ENCODE data around the gene FKBP8.
A peak's percentile ranks its signal among the peaks of the same experiment; 100 is the strongest.

The FKBP8 gene

DNA sequence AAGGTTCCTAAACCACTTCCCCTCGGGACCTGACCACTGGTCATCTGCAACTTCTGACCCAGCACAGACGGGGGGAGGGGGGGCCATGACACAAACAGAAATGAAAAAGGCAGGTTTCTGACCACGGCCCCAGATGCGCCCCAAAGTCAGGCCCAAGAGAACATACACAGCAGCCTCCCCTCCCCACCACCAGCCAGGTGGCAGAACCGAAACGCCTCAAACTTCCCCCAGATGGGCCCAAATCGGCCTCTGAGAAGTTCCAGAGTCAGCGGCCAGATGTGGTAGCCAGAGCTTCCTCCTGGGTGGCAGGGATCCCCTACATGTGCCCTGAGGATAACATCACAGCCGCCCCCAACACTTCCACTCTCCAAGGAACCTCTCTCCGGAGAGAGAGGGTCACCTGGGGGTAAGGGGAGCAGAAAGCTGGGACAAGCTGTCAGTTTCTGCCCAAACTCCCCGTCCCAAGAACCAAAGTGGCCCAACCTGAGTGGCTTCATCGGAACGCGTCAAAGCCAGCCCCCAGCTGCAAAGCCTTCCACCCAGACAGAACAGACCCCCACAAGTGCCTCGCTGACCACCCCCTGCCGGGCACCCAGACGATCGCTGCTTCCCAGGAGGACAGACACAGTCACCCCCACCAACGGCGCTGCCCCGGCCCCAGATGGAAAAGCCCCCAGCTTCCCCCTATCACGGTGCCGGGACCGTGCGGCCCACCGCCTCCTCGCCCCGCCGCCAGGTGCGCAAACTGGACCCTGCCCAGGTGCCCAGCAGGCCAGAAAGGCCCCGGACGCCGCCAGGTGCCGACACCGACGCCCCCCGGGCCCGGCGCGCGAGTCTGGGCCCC lies 22.3 kb downstream of the FKBP8 start:
- no peak for DNase-seq

DNA sequence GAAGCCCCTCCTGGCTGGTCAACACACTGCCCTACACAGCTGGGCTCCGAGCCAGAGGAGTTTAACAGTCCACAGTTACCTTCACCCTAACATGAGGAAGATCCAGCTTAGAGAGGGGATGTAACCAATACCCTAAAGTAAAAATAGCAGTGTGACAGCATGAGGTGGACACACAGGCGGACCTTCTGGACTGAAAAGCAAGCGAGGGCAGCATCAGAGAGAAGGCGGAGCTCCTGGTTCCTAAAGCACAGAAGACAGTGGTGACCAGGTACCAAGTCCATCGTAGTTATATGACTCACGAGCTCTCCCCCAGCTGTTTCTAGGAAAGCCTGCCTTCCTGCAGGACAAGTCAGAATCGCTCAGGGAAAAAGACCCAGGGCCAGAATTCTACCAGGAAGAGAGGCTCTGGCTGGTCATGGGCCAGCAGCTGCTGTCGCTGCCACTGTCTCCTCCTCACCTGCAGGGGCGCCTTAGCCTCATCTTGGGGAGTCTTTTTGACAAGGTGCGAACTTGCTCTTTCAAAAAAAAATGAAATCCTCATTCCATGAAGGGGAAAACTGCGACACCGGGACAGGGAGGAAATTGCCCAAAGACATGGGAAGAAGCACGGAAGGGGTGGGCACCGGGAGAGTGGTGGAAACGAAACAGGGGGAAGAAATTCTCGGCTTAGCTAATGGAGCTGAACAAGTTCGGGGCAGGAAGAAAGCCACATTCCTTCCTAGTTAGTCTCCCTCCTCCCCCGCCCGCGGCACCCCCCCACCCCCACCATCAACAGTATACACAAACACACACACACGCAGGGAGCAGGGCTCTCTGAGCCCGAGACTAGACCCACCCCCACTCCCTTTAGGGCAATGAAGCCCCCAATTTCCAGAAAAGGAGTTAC lies 23.2 kb downstream of the FKBP8 start:
- DNase-seq: peak; percentile 85

DNA sequence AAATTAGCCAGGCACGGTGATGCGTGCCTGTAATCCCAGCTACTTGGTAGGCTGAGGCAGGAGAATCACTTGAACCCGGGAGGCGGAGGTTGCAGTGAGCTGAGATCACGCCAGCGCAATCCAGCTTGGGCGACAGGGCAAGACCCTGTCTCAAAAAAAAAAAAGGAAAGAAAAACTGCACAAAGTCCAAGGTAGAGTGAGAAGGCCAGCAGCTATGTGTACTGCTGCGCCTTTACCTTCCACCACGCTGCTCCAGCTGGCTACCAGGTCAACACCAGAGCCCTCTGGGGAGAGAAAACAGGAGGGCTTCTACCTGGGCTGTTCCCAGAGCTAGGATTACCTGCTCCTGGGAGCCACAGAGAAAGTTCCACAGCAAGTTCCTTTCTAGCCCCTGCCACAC lies 24.7 kb downstream of the FKBP8 start:
- DNase-seq: no peak

DNA sequence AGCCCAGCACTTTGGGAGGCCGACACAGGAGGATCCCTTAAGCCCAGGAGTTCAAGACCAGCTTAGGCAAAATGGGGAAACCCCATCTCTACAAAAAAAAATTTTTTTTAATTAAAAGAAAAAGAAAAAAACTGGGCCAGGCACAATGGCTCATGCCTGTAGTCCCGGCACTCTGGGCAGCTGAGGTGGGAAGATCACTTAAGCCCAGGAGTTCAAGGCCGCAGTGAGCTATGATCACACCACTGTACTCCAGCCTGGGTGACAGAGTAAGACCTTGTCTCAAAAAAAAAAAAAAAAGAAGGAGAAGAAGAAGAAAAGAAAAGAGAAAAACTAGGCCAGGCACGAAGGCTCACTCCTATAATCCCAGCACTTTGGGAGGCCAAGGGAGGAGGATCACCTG lies 25.8 kb downstream of the FKBP8 start:
- DNase-seq: no peak

DNA sequence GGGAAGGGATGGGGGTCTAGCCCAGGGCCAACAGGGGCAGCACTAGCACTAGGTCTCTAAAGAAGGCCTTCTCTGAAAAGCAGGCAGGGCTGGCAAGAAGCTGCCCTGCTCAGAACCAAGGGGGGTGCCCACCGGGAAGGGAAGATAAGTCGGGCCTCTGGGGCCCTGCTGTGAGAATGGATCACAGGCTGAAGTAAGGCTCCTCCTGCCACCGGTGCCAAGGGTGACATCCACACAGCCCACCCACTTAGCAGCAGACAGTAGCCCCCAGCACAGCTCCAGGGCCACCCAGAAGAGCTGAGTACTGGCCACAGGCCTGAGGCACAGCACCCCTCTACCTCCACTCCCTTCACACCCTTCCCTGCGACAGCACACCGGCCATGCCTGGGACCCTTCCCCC lies 27.4 kb downstream of the FKBP8 start:
- no peak for DNase-seq

DNA sequence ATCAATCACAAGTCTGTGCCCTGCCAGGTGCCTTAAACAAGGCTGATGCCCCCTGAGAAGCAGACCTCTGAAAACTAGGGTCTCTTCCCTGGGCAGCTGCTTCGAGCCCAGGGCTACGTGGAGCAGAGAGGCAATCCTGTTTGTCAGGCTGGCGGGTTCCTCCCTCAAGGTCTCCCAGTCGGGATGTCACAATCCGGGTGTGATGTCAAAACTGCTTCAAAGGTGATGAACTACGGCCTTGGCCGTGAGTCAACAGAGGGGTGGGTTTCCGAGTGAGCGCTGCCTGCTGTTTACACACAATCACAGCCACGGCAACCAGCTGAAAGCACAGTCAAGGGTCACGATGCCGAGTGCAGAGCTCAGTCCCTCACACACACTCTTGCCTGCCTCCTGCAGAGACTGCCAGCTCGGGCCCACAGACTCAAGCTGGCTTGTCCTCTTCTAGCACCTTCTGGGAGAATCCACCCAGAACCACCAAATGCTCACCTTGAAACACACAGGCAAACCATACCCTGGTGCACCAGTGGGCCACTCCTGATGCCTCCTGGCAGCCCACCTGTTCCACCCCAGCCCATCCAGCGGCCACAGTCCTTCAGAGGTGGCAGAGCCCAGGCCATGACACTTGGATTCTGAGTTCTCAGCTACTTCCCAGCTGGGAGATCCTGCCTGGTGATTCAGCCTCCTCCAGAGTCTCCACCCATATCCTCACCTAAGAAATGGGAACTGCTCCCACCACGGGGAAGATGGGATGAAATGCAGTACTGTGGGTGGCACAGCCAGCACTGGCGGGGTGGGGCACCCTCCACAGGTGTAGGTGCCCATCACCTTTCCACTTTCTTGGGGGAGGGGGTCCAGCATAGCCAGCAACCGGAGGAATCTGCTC lies 28.3 kb downstream of the FKBP8 start:
- DNase-seq: no peak

DNA sequence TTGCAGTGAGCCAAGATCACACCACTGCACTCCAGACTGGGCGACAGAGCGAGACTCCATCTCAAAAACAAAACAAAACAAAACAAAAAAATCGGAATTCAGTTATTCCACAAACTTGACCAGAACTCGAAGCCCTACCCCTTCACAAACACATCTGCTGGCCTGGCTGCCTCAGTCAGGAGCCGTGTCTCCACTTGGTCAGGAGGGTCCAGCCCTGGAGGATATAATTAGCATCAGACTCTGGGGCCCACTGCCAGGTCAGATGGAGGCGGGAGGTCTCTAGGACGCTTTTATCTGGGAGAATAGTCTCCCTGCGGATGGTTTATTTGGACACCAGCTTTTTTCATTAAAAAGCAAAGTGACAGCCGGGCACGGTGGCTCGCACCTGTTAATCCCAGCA lies 29.5 kb downstream of the FKBP8 start:
- DNase-seq: no peak

DNA sequence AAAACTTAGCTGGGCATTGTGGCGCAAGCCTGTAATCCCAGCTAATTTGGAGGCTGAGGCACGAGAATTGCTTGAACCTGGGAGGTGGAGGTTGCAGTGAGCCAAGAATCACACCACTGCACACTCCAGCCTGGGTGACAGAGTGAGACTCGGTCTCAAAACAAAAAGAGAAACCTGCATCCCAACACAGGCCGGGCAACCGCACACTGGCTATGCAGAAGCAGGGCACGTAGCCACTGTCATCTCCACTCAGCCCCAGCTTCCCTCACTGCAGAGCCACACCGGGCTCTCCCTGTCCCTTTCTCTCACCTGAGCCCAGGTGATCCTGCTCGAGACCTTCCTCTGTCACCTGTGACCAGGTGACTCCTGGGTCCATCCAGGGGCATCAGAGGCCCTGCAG lies 33.2 kb downstream of the FKBP8 start:
- no peak for DNase-seq

DNA sequence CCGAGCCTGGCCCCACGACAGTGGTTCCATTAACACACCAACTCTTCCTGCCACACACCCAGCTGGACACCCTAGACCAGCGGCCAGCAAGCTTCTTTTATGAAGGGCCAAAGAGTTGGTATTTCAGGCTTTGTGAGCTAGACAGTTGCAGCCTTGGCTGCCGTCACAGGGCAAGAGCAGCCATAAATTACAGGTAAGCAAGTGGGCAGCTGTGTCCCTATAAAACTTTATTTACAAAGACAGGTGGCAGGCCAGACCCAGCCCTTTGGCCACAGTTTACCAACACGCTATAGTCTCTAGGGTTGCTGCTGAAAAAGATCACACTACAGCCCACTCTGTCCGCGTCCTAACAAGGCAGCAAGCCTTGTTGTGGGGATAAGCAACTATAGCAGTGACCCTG lies 34.8 kb downstream of the FKBP8 start:
- no peak for DNase-seq

DNA sequence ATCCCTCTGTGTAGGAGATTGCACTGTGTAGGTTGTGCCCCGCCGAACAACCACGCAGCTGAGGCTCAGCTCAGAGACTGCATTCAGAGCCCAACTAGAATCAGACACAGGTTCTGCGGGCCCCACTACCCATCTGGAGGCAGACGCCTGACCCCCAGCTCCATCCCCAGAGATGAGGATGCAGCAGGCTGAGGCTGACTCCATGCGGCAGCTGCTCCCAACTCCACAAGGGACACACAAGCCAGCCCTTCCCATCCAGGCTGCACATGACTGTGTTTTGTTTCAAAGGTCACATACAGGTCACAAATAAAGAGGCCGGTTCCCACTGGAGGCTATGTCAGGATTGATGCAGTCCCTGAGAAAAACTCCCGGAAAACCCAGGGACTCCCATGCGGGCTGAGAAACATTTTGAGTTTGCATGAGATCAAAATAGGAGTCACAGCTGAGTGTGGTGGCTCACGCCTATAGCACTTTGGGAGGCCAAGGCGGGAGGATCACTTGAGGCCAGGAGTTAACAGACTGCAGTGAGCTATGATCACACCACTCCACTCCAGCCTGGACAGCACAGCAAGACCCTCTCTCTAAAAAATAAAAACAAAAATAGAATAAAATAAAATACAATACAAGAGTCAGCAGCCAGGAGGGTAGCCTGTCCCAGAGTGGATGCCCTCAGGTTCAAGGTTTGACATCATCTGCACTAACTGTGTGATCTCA lies 35.5 kb downstream of the FKBP8 start:
- DNase-seq: no peak

DNA sequence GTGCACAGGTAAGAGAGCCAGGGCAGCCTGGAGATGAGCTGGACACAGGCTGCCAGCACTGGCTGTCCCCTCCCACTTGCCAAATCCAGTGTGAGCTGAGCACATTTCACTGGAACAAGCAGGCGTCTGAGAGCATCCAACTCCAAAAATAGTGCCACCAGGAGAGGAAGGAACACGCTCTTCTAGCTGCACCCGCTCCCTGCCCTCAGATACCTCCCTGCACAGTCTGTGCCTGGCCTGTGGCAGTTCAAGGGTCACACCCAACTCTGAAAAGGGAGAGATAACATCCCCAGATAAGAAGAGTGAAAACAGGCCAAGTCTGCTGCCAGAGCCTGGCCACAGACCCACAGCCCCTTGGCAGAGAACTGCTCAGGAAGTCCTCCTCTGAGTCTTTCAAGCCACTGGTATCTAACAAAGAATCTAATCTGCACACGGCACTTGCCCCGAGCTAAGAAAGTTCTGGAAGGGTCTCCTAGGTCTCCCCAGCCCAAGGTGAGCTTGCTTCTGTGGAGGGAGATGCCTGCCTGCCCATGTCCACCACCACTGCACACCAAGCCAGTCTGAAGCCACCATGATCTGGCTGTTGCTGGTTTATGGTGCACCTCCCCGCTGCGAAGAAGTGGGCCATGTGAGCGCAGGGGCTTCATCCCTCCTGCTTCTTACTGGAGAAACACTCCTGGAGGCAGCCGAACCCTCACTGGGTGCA lies 36.2 kb downstream of the FKBP8 start:
- no peak for DNase-seq

DNA sequence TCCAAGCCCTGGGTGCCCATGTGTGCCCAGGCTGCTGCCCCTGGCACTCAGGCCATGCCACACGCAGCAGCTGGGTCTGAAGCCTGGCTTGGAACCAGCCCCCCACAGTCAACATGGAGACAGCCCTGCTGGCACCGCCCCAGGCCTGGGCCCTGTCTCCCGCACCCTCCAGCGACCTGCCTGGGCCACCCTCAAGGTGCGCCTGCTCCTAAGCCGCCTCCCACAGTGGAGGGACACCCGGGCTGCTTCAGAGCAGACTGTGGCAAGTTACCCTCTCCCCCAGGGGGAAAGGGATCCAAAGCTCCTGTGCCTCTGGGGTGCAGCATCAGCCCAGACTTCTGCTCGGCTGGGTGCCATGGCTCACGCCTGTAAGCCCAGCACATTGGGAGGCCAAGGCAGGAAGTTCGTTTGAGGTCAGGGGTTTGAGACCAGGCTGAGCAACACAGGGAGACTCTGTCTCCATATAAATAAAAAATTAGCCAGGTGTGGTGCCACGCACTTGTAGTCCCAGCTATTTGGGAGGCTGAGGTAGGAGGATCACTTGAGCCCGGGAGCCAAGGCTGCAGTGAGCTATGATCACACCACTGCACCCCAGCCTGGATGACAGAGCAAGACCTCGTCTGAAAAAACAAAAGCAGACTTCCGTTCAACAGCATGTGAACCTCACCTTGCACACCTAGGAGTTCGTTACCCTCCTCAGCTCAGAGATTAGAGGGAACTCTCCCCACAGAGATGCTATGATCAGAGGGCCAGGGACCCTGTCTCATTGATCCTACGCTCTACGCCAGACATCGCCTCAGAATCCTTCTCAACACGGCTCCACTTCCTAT lies 37.1 kb downstream of the FKBP8 start:
- DNase-seq: no peak

DNA sequence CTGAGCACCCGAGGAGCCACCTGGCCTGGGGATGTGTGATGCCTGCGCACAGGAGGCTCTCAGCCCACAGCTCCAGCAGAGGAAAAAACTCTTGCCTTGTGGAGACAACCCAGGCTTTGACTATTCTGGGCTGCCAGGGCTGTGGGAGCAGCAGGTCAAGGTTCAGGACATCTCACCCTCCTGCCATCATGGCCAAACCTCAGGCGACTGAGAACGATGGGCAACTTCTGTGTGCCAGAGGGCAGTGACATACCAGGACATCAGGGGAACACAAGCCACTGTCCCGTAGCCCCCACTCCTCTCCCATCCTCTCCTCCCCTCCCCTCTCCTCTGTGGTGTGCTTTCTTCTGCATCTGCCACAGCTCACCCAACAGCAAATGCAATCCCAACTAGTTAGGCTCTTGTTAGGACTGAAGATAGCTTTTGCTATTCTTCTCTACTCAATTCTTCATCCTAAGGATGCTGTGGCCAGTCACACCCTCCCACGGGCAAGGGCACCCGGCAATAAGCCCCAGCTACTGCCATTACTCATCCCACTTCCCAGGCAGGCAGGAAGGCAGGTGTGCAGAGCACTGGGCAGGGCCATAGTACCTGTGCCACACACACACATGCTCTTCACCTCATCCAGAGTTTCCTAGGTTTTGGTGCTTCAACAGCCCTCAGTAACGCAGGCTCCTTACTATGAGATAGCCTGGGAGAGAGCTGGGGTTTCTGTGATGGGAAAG lies 38.3 kb downstream of the FKBP8 start:
- no peak for DNase-seq

DNA sequence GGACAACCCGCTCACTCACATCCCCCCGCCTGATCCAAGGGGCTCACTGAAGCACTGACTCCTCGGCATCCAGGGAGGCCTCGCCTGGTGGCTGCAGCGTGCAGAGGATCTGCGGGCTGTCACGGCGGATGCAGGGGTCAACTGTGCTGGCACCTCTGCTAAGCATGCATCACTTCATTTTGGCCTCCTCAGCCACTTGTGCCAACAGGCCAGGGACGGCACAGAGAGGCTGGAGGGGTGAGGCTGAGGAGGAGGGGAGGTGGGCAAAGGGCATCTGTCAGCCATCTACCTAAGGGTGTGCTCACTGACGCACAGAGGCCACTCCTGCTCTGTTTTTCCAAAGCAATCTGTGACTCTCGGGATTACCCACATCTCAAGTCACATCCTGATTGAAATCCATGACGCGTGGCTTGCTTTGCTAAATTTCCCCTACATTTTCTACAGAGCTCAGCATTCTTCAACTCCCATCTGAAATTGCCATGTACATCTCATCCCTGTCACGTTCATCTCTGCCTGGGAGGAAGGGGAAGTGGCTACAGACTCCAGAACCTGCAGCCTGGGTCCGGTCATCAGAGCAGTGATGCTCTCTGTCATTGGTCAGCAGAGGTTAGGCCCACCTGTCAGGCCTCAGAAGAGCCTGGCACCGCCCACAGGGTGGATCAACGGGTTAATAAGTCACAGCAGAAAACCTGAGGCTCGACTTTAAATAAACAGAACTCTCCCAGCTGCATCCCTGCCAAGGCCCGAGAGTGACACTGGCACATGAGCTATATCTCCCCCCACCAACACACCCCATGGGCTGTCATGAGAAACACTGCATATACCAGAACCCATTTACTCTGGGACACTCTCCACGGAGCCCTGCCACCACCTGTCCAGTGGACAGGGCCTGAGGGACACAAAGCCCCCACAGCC lies 39.1 kb downstream of the FKBP8 start:
- no peak for DNase-seq

DNA sequence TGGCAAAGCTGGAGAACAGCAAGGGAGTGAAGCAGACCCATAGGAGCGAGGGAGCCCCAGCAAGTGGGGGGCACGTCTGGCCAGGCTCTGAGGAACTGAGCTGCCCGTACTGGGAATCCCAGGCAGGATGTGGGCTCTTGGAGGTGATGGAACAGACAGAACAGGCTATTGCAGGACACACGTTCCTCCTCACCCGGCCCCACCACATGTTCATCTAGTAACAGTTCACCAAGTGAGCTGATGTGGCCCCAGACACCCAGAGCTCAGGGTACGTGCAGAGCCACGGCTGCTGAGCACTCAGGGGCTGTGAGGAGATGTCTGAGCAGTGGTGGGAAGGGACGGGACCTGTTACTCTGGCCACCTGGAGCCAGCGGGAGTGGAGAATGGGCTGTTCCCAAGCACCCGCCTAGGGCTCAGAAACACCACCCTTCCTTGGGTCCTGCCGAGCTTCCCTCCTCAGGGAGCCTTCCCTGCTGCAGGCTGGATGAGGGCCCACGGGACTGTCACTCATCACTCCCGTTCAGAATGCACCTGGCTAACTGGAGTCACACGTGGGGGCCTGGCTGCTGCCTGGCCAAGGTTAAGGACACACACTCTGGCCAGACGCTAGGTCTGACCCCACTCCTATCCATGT lies 39.9 kb downstream of the FKBP8 start:
- DNase-seq: no peak

DNA sequence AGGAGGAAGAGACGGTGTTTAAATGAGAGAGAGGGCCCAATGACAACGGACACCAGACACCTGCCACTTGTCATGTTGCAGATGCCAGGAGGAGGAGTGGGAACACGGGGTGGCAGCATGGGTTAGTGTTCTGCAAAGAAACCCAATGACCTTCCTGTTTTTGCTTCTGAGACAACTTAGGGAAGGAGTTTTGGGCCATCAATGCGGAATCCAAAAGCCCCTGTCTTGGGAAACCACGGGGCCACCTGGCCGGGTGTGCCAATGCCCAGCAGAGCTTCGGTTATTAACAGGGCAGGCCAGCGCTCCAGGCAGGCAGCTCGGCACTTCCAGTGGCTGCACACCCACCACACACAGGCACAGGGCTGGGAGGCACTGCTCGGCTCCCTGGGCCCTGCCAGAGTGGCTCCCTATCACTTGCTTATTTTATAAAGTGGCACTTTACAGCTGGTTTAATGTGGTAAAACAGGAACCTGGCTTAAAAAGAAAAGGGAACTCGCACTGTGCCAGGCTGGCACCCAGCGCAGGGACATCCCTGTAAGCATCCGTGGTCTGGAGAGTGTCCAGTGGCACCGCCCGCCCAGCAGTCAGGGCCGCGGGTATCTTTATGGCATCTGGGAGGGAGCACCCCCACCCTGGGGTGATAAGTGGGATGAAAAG lies 40.6 kb downstream of the FKBP8 start:
- DNase-seq: no peak

DNA sequence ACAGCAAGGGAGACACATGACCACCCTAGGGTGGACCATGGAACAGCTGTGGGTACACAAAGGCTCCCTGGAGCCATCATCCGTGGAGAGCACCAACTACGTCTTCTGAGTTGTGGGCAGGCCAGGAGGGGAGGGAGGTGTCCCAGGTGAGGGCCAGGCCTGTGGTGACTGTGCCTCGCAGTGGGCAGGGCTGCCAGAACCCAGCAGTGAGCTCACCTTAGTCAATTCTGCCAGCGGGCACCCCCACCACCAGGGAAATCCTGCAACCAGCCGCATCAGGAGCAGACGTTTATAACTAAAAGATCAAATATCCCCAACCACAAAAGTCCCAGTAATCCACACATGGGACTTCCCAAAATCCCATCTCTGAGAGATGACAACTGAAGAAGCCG lies 41.1 kb downstream of the FKBP8 start:
- no peak for DNase-seq

DNA sequence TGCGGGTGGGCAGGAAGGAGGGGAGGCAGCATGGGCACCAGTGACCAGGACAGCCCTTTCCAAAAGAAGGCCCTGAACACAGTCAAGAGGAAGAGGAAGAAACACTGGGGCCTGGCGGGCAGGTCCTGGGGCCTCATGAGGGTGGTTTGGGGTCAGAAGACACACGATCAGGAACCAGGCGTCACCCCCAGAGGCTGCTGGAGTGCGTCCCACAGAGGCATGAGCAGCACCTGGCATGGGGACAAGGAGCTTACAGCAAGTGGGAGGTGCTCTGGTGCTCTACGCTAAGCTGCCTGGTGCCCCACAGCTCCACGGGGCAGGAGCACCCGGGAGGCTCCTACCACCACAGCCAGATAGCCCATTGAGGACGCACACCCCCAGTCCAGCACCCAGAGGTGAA lies 41.5 kb downstream of the FKBP8 start:
- no peak for DNase-seq
